ENCODE measurements around the gene TNFRSF25. TPM values are rescaled to one million over a fixed set of nuclear protein-coding genes. Genes with fewer than 3 reads are reported as not detected.

Gene TNFRSF25
- total RNA-seq, 1 donor from 2014 or later, result 104 TPM

GRCh38 chr1:6502000-6502891 is 36.3 kb upstream of the TNFRSF25 start:
- intact Hi-C loops (cut with micrococcal nuclease), result no loop called here

GRCh38 chr1:6501279-6501813 is 35.4 kb upstream of the TNFRSF25 start:
- intact Hi-C loops (cut with micrococcal nuclease), result no loop called here

DNA sequence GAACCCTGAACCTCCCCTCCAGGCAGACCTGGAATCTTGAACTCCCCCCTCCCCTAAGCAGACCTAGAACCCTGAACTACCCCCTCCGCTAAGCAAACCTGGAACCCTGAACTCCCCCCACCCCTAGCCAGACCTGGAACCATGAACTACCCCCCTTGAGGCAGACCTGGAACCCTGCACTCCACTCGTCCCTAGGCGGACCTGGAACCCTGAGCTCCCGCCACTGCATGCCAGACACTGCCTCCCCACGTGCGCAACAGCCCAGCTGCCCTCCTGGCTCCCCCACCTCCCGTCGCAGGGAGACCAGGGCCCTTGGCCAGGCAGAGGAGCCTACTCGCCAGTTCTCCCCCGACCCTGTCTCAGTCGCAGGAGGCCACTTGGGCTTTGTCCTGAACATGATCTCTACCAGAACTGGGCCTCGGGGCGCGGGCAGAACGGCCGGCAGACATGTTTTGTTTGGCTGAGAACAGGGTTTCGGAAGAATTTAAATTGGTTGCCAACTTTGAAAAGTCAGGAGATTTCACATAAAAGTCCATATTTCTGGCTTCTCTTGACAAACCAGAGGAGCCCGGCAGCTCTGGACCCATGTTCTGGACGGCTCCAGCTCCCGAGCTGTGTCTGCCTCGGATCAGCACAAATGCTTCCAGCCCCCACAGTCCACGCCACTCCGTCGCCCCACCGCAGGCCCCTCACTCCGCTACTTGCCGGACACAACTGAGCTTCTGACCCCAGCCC is 34.7 kb upstream of the TNFRSF25 start:
- intact Hi-C loops (cut with micrococcal nuclease), result no loop called here

DNA sequence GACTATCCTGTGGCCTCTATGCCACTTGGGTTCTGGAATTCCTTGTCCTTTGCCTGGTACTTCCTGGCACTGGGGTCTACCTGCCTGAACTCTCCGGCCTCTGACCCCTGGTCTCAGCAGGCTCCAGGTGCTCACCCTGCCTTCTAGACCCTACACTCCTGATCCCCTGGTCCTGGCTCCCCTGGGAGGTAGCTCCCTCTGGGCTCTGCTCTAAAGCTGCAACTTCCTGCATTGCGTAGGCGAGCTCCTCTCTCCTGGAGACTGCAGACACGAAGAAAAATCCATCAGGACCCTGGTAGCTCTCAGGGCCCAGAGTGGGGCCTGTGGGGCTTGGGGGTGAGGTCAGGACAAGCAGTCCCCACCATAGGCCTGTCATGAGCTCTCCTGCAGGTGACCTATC is 33.3 kb upstream of the TNFRSF25 start:
- intact Hi-C loops (cut with micrococcal nuclease), result no loop called here

DNA sequence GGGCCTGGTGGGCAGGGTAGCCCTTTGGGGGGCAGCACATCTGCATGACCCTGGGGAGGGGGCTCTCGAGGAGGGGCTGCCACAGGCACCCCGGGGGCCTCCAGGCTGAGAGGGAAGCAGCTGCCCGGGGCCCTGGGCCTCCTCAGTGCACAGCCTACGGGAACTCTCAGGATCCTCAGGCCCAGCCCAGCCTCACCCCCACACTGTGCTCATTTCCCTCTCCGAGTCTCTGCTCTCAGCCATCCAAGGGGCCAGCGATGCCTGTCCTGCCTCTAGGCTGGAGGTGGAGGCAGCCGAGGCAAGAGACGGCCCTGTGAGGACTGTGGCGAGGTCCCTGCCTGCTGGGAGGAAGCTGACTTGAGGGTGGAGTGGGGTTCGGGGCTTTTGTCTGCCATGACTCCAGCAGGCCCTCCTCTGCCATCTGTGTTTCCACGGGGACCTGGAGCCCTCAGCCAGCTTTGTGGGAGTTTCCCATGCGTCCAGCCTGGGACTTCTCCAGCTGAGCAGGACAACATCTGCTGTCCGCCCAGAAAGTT is 32.7 kb upstream of the TNFRSF25 start:
- intact Hi-C loops (cut with micrococcal nuclease), result no loop called here

DNA sequence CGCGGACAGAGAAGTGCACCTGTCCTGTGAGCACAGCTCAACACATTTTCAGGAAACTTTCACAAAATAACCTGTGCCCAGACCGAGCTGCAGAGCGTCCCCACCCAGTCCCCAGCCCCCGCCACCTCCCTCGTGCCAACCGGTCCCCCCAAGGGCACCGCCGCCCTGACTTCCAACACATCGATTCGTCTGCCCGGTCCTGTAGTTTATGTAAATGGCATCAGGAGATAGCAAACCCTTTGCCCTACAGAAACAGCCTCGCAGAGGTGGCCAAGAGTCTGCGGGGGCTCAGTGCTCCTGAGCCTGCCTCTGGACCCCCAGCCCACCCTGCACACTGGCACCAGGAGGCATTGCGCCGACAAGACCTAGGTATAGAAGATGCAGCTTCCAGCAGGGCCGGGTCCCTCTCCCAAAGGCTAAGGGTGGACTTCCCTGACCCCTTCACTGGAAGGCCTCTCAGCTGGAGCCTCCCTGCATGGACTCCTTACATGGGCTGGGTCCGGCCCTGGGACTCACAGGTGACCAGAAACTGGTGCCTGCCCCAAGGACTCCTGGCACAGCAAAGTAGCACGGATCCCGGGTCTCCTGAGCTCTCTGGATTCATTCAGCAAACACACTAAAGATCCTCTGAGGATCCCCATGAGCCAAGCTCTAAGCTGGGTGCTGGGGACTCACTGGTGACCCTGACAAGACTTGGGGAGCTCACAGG is 32.0 kb upstream of the TNFRSF25 start:
- intact Hi-C loops (cut with micrococcal nuclease), result no loop called here

DNA sequence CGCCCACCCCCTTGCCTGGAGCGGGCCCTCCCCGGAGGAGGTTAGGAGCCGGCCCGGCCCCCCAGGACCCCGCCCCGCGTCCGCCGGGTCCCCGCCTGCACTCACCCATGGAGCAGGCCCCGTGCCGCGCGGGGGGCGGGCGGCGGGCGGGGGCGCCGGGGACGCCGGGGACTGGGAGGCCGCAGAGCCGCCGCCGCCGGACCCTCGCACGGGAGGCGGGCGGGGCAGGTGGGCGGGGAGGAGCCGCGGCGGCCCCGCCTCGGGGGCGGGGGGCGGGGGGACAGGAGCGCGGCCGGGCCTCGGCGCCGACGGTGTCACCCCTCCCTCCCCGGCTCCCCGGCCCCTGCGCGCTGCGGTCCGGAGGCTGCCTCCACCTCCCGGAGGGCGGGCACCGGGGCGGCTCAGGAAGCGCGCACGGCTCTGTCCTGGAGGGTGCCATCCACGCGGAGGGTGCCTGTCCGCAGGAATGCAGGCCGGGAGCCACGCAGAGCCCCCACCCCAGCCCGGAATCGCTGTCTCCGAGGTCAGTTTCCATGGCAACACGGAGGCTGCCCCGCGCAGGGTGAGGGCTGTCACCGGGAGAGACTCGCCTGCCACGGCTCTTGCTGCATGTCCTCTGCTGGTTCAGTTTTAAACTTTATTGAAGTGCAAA is 31.4 kb upstream of the TNFRSF25 start:
- intact Hi-C loops (cut with micrococcal nuclease), result no loop called here

GRCh38 chr1:6496890-6497214 is 30.9 kb upstream of the TNFRSF25 start:
- intact Hi-C loops (cut with micrococcal nuclease), result no loop called here

GRCh38 chr1:6496365-6496721 is 30.4 kb upstream of the TNFRSF25 start:
- intact Hi-C loops (cut with micrococcal nuclease), result no loop called here

GRCh38 chr1:6495540-6496364 is 29.8 kb upstream of the TNFRSF25 start:
- intact Hi-C loops (cut with micrococcal nuclease), result no loop called here

DNA sequence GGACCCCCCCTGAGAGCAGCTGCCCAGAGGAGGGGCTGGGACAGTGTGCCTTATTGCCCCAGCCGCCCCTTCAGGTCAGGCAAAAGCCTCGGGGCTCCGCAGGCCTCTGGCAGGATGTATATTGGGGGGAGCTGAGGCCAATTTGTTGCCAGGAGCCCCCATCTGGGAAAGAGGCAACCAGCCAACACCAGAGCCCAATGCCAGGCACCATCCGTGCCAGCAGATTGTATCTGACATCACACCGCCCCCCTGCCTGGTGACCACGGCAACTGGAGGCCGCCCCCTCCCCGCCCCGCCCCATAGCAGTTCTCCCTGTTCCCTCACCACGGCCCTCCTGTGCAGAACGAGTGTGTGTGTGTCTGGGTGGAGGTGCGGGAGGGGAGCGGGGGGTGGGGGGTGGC is 29.1 kb upstream of the TNFRSF25 start:
- intact Hi-C loops (cut with micrococcal nuclease), result no loop called here

- intact Hi-C loops (cut with micrococcal nuclease), result loop anchor here (5.0 kb wide), 1 partner anchor 72 kb away; the partner anchor contains the start of gene ESPN
These were observed 28.7 kb upstream of the TNFRSF25 start for GRCh38 chr1:6494627-6495026.

DNA sequence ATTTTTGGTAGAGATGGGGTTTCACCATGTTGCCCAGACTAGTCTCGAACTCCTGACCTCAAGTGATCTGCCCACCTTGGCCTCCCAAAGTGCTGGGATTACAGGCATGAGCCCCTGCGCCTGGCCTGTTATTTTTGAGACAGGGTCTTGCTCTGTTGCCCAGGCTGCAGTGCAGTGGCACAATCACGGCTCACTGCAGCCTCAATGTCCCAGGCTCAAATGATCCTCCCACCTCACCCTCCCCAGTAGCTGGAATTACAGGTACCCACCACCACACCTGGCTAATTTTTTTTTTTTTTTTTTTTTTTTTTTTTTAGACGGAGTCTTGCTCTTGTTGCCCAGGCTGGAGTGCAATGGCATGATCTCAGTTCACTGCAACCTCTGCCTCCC is 27.9 kb upstream of the TNFRSF25 start:
- intact Hi-C loops (cut with micrococcal nuclease), result loop anchor here (5.0 kb wide), 1 partner anchor 72 kb away; the partner anchor contains the start of gene ESPN

DNA sequence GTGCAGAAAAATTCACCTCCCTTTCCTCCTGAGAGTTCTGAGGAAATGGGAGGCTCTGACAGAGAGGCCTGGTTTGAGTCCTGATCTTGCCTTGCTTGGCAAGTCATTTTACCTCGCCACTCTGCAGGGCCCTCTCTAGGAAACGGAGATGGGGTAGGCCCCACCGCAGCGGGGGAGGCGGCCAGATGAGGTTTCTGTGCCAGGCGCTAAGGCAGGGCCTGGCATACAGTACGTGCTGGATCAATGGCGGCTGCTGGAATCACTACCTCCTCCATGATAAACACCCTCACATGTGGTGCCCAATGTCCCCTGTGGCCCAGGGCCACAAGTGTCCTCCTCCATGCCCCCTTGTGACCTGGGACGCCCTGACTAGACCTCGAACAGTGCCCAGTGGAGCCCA is 26.0 kb upstream of the TNFRSF25 start:
- intact Hi-C loops (cut with micrococcal nuclease), result loop anchor here (5.0 kb wide), 1 partner anchor 70 kb away; the partner anchor contains the start of gene ESPN

- intact Hi-C loops (cut with micrococcal nuclease), result loop anchor here (5.0 kb wide), 1 partner anchor 69 kb away; the partner anchor contains the start of gene ESPN
These were observed 25.5 kb upstream of the TNFRSF25 start, which contains the start of gene PLEKHG5 for GRCh38 chr1:6491480-6491962. TSS of gene PLEKHG5 (minus strand) at chr1:6491667. CDS start at chr1:6477571, 14,096 bp downstream.

DNA sequence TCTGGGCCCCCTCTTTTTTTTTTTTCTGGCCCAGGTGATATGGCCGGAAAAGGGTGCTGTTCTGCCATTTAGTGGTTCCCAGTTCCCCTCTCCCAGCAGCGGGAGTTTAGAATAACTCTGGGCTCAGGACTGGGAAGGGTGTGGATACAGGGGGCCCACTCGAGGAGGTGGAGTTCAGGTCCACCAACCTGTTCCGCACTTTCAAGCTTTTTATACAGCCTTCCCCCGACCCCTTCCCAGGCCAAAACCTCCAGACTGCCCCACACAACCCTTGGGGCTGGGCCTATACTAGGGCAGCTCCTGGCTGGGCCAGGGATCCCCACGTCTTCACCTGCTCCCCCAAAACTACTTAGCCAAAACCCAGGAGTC is 25.1 kb upstream of the TNFRSF25 start:
- intact Hi-C loops (cut with micrococcal nuclease), result loop anchor here (5.0 kb wide), 1 partner anchor 69 kb away; the partner anchor contains the start of gene ESPN

DNA sequence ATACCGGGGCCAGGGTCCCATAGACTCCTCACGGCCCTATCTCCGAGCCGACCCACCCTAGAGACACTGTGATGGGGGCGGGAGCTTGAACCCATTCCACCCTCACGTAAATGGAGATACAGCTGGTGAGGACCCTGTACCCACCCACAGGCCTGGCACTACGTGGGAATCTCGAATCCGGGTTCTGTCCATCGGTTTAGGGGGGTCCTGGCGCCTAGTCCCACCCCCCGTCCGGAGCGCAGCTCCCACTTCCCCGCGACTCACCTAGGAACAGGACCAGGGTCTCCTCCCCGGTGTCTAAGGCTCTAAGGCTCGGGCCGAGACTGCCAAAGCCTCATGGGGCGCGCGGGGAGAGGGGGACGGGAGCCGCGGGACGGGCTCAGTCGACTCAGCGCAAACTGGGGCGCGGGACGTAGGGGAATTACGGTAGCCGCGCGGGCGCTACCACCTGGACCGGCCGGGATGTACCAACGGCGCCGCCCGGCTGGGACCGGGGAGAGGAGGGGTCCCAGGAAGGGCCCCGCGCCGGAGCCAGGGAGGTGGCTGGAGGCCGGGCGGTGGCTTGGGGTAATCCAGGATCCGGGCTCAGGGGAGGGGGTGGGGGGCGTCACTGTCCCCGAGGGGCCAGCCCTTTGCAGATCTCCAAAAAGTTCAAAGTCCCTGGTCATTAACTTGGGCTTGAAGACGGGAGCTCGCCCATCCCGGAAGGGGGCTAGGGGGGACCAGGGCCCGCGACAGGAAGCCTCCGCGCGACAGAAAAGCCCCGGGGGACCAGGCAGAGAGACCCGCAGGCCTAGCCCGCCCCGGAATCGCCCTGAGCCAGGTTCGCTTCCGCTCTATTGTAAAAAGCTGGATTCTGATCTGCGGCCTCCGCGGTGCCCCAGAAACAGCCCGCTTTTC is 24.5 kb upstream of the TNFRSF25 start:
- intact Hi-C loops (cut with micrococcal nuclease), result loop anchor here (5.0 kb wide), 1 partner anchor 68 kb away; the partner anchor contains the start of gene ESPN

DNA sequence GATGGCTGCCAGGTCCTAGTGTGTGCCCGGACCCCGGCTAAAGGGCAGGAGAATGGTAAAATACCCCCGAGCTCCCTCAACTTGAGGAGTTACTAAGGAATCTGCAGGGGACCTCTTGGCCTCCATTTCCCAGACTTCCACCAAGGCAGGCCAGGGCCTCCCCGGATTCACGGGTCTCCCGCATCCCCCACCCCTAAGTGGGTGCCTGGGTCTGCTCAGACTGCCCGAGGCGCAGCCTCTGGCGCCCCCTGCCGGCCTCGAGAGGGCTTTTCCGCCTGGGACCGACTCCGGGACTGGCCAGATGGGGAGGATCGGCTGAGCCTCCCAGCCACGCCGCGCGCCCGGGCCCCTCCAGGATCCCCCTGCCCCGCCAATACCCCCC is 23.8 kb upstream of the TNFRSF25 start:
- intact Hi-C loops (cut with micrococcal nuclease), result loop anchor here (5.0 kb wide), 1 partner anchor 67 kb away; the partner anchor contains the start of gene ESPN

All from T-helper 2 cell treated with Interferon-gamma antibody and Interleukin-4, amounts not matched to agents 100 ng/mL and 5 ng/mL, for 36 hours (primary cell).